ENCODE results near the gene FOXP1.
A peak's percentile ranks its signal among the peaks of the same experiment; 100 is the strongest.

Gene FOXP1

GRCh38 chr3:71195492-71195891 is 388.0 kb downstream of the FOXP1 start:
- FAIRE-seq, result no peak

- FAIRE-seq, result no peak
These were observed 388.7 kb downstream of the FOXP1 start for GRCh38 chr3:71194785-71195184.

GRCh38 chr3:71191031-71191482 is 392.5 kb downstream of the FOXP1 start:
- FAIRE-seq, result no peak

DNA sequence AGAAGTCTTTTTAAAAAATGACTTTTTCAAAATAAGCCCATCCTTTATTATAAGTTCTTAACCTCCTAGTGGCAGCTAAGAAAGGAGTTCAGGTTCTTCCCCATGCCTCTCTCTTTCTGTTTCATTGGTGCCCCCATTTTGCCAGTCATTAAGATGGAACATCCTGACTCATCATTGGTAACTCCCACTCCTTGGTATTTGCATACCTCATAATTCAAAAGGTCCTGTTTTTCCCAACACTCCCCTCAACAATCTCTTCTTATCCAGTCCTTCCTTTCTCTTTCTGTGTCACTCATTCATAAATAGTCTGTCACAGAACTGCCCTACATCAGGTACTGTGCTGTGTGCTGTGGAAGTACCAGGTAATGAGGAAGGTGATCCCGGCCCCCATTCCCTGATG is 394.0 kb downstream of the FOXP1 start:
- FAIRE-seq, result no peak

- FAIRE-seq, result no peak
These were observed 395.8 kb downstream of the FOXP1 start for GRCh38 chr3:71187715-71188114.

DNA sequence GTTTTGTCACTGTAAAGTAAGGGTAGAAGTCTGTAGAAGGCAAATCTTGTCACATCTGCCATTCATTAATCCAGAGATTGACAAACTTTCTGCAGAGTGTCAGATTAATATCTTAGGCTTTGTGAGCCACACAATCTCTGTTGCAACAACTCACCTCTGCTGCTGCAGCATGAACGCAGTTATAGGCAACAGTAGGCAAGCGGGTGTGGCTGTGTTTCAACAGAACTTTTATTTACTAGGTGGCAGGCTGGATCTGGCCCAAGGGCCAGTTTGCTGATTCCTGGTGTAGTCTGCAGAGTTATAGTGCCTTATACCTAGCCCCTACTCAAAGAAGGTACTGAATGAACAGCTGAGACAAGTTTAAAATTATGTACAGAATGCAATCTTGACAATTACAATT is 396.7 kb downstream of the FOXP1 start:
- no peak for FAIRE-seq

- FAIRE-seq, result no peak
These were observed 397.6 kb downstream of the FOXP1 start for GRCh38 chr3:71185733-71186455.

GRCh38 chr3:71184252-71184651 is 399.3 kb downstream of the FOXP1 start:
- no peak for FAIRE-seq

DNA sequence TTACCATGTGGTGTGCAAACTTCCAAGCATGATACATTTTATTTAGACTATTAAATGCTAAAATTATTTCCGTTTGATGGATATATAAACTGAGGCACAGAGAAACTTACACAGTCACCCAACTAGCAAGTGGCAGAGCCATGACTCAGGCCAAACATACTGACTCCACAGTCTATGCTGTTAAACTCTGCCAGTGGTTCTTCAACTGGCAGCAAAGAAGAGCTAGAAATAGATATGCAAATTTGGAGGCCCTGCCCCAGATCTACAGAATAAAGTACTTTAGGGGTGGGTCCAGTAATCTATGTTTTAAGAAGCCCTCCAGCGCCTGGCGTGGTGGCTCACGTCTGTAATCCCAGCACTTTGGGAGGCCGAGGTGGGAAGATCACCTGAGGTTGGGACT is 400.0 kb downstream of the FOXP1 start:
- no peak for FAIRE-seq

DNA sequence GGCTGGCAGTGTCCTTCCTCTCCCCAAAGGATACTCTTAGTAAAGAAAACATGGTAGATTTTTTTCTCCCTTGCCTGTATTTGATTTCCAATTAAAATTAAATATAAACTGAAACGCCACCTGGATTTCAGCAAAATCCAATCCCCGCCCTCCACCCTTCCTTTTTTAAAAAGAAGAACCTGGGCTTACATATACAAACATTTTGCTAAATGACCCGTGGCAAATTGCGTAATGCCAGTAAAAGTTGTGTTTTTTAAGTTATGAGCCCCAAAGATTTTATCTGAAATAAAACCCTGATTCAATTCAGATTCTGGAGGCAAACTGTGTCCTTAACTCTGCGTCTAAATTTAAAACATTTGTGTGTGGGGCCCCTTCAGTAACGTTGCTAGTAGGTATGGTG is 403.0 kb downstream of the FOXP1 start:
- no peak for FAIRE-seq

DNA sequence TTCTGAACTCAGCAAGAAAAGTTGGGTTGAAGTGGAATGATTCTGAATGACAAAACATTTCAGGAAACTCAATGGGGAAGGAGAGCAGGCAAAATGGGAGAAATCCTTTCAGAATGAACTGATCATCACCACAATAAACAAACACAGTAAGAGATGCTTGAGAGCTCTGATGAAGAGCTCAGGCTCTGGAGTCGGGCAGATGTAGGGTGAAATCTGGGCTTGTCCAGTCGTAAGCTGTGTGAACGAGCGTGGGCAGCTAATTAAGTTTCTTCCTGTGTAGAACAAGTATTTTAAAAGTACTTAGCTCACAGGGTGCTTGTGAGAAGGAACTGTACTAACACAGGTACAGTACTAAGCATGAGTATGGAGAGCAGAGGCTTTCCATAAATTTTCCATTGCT is 406.2 kb downstream of the FOXP1 start:
- no peak for FAIRE-seq

GRCh38 chr3:71176366-71176765 is 407.2 kb downstream of the FOXP1 start:
- FAIRE-seq, result no peak

DNA sequence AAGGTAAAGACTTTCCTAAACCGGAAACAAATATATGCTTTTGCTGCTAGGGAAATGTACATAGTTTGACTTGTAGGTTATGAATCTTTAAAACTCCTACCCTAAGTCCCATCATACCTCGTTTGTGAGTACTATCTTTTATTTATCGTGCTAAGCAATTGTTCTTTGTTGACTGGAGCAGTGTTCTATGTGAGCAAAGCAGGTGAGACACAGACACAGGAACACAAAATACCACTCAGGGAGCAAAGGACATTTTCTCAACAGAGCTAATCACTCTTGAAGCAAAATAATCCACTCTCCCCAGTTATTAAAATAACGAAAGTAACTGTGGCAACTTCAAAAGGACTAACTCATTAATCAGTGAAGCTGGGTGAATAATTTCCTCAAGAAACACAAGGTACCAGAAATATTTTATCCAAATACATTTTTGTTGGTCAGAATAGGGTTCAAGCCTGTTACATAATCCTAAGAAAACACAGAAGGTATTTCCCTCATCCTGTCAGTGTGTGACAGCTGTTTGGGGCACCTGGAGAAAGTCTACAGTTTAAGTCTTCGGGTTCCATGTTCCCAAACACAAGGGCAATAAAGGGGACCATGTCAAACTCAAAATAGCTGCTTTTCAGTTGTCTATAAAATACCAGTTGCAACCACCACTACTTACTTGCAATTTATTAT is 407.7 kb downstream of the FOXP1 start:
- no peak for FAIRE-seq

DNA sequence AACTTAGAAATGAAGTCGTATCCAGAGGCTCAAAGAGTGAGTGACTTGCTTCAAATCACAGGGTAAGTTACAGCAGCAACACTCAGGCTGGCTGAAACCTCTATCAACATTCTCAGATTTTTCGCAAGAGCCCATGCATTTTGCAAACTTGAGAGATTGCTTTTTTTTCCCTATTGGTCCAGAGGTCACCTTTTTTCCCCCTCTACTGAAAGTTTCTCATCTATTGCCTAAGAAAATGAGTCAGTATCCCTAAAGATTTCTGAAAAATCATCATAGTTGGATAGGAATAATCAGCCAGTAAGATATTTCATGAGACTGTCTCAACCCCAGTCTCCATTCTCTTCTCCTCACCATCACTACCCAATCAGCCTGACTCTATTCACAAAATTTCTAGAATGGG is 410.6 kb downstream of the FOXP1 start:
- FAIRE-seq, result no peak

DNA sequence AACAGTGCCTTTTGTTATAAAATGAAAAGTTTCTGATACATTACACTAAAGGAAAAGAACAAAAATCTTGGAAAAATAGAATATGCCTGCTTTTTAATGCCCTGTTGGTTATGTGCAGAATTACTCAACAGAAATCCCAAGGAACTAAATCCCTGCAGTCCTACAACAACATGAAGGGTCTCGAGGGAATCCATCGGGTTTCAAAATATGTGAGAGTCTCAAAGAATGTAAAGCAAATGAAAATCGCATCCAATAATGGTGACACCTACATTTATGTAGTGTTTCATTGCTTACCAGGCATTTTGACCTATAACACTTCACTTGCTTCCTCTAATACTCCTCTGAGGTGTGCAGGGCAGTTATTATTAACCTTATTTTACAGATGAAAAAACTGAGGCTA is 411.3 kb downstream of the FOXP1 start:
- no peak for FAIRE-seq

GRCh38 chr3:71171247-71171646 is 412.3 kb downstream of the FOXP1 start:
- no peak for FAIRE-seq

DNA sequence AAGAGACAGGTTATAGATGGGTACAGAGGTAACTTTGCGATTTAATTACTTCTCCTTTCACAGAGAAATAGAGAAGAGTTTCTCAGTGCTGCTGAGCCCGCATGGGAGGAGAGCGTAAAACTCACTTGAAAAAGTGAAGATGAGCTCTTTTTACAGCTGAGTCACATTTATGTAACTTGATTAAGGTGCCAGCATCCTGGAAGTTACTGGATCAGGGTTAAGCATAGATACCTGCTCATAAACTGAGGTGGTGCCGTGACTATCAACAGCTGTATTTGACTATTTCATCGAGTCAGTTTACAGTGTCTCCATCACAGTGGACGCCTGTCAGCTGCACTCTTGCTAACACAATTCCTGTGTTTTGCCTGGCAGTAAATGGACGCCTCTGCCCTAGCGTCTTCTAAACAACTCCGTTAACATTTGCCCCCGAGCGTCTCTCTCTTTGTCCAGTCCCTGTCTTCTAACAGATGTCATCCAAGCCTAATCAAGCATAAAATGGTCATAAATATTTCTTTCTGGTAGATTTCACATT is 414.6 kb downstream of the FOXP1 start:
- FAIRE-seq, result no peak

DNA sequence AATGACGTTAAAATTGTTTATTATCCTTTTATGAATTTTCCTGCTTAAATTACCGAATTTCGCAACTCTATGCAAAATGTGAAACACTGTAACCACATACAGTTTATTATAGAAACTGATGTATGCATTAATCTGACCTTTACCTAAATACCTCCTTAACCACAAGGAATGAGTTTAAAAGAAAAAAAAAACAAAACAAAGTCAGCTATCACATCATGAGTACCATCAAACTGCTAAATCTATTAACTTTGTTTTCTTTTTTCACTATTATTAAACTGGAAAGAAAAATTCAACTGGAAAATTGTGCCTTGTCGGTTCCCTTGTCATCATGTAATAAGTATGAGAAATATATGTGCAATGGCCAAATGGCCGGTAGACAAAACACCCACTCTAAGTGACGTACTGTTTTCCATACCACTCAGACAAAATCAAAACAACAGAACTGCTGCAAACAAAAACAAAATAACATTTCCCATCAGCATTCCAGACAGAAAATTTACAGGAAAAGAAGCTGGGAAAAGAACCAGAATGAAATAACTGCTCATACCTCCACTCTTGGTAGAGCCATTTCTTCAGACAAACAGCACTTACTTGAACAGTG is 415.3 kb downstream of the FOXP1 start:
- peak; percentile 51 for FAIRE-seq

DNA sequence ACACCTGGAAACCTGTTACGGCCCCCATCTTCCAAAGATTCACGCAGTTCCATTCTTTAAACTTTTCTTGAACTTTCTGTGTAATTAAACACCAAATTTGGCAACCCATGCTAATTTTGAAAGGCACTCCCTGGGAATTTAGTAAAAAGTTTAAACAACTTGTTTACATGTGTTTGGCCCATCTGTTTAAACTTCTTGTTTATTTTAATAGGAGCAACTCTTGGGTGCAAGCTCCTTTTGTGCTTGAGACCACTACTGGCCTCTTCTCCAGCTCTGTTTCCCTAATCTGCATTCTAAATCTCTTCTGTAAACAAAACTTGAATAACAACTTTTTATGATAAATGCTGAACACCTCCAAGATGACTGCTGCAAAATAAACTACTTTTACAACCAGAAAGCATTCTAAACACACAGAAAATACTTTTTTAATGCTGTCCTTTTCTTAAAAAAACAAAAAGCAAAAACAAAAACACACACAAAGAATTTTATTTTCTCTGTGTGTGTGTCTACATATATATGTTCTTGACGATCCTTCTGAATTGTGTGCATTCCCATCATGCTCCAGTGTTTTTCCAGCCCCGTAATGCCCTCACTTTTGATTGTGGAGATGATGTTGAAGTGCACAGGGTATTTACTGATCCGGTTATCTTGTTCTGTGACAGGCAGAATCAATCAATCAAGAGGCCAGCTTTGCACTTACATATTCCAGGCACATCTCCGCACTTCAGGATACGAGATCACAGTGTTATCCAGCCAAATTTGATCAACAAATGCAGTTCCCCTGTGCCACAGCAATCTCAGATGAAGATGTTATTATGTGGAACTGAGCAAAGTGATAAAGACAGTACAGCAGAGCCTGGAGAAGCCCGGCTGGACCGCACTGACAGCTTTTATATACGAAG is 416.9 kb downstream of the FOXP1 start:
- peak; percentile 98 for FAIRE-seq

DNA sequence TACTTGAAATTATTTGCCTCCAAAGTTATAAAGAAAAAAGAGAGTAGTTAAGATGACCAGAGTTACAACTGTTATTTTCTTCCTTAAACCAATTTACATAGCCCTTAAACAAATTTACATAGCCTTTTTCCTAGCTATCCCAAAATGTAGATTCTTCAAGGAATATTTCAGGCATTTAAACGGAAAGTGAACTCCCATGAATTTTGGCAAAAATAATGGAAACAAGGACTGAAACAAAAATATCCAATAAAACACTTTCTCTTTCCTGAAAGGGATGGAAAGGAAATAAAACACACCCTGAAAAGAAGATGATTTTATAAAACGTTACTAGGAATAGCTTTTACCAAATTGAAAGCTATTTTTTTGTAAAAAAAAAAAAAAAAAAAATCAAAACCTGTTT is 418.6 kb downstream of the FOXP1 start:
- FAIRE-seq, result peak; percentile 87

DNA sequence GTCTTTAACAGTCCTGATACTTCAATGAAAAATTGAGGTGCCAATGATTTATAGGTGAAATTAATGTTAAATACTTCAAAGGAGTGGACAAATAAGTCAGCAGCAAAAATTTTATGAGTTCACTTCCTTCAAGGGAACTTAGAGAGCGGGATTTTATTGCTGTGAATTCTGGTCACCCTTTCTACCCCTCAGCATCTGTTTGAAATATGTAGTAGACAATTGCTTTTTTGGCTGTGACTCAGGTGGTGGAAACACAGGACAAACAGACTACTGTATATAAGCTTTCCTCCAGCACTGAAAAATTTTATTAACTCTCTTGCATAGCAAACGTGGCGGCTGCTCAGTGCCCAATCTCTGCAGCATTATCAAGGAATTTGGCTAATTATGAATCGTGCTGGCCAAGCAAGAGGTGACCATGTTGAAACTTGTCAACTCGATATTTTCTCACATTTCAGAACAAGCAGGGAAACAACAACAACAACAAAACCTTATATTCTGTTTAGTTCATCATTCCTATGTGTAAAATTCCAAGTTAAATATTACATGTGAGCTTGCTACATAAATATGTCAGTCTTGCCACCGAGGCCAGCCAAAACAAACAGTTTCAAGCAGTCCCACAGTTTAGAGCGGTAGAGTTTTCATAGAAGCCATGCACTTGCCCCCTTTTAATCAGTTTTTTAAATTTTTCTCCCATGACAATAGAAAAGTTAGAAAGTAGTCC is 420.2 kb downstream of the FOXP1 start:
- peak; percentile 65 for FAIRE-seq

DNA sequence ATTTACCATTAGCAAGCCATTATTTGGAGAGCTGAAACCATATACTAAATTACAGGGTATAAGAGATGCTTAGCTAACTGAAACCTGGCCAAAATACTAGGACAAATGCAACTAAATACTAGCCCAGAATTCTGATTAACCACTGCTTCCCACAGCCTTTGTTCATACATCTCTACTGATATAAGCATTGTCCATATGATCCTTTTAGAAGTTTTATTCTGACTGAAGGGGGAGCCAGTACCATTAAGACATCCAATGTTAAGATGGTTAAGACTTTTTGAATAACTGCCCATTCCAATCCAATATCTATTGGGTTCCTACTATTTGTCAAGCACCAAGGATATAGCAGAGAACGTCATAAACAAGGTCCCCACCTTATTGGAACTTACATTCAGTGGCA is 421.3 kb downstream of the FOXP1 start:
- no peak for FAIRE-seq

All from endometrium (tissue), 2 donors.